Putamen (tissue), 1 donor: ENCODE measurements around the gene LTB4R2.
"Not testable (repeated sequence)": the region's sequence is repeated elsewhere in the genome, so short reads cannot be mapped to it uniquely, and the experiment has no call there.

Experiments
- DNase-seq: peaks from one replicate; pipeline ENCODE4 v3.0.0-alpha.2; 2016; ENCODE audit warnings: low spot score

Gene LTB4R2

GRCh38 chr14:24321212-24321975, 11.5 kb downstream of the LTB4R2 start:
- DNase-seq = no peak

- DNase-seq = no peak
Observed at GRCh38 chr14:24322672-24323071, 12.7 kb downstream of the LTB4R2 start.

DNA sequence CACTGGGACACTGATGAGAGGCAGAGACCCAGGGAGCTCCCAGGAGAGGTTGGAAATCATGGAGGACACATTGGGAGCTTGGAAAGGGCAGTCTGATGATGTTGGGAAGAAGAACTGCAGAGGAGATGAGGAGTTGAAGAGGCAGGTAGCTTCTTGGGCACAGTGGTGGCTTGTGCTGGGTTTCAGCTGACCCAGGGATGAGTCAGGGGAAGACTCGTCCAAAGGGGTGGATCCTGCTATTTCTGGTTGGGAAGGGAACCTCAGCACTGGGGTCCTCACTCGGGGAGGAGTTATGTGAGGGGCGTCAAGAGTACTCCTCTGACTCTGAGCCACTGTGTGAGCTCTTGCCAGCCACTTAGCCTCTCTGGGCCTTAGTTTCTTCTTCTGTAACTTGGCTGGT, 13.4 kb downstream of the LTB4R2 start:
- DNase-seq = no peak

DNA sequence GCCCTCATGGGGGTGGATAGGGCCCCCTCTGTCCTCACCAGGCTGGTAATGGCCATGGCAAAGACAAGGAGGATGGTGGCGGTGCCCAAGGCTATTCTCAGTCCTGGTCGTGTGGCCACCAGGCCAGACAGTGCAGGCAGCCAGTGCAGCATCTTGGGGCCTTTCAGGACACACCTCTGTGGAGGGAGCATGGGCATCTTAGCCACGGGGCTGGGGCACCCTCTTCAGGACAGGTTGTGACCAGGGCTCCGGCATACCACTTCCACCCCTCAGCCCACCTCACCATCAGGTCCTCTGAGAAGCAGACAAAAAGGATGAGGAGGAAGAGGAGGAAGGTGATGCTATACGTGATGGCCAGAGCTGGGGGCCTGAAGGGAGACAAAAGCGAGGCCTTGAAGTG, 14.1 kb downstream of the LTB4R2 start:
- no peak for DNase-seq

DNA sequence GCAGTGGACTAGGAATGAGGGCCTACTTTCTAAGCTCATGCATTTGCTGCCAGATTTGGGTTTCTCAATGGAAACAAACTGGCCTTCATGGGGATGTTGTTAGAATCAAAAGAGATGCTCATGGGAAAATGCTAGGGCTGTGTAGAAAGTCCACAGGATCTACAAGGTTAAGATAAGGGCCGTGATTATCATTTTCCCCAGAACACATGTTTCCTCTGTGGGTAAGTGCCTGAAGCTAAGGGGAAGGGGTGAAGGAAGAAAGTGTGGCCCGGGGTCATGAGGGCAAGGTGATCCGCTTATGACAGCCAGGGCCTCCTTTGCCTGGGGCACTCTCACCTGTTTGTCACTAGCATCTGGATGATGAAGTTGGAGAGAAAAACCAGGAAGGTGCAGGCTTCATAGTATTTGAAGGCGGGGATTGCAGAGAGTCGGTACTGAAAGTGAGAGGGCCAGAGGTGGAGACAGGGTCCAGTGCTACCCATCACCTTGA, 15.1 kb downstream of the LTB4R2 start:
- no peak for DNase-seq

DNA sequence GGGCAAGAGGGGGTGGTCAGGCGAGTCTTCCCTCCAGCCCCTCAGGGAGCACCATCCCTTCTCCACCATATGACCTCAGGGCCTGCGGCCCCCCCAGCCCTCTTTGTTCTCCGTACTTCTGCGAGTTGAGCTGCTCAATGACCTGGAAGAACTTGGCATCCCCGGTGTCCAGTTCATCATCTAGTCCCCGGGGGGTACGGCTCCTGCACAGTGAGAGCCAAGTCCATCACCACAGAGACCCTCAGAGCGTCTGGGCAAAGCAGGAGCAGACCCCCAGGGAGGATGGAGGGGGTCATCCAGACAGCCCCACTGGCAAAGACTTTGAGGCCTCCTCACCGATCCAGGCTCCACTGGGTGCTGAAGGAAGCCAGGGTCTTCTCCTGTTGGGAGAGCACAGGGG, 16.0 kb downstream of the LTB4R2 start:
- no peak for DNase-seq

DNA sequence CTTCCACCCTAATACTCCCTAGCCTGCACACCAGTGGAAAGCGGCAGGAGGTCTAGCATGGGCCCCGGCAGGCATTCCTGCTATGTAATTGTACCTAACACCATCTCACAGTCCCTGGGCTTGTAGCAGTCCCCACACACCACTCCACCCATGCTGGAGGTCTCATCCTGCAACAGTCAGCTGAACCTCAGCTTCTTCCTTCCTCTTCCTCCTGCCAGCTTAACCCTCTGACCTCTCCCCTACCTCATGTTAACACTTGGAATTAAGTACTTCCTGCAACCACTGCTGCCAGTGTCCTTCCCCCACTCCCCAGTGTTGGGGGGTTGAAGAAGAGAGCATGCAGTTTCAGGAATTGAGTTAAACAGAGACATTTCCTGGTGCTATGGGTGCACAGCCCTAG, 17.4 kb downstream of the LTB4R2 start:
- no peak for DNase-seq

DNA sequence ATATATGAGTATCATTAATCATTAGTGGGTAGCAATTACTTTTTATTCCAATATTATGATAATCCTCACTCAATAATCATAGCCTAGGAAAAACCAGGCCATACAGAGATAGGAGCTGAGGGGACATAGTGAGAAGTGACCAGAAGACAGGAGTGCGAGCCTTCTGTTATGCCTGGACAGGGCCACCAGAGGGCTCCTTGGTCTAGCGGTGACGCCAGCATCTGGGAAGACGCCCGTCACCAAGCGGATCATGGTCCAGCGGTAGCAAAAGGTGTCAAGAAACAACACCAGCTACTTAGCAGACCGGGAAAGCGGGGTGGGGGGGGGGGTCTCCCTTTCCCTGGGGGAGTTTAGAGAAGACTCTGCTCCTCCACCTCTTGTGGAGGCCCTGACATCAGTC, 18.0 kb downstream of the LTB4R2 start:
- DNase-seq = not testable (repeated sequence)

DNA sequence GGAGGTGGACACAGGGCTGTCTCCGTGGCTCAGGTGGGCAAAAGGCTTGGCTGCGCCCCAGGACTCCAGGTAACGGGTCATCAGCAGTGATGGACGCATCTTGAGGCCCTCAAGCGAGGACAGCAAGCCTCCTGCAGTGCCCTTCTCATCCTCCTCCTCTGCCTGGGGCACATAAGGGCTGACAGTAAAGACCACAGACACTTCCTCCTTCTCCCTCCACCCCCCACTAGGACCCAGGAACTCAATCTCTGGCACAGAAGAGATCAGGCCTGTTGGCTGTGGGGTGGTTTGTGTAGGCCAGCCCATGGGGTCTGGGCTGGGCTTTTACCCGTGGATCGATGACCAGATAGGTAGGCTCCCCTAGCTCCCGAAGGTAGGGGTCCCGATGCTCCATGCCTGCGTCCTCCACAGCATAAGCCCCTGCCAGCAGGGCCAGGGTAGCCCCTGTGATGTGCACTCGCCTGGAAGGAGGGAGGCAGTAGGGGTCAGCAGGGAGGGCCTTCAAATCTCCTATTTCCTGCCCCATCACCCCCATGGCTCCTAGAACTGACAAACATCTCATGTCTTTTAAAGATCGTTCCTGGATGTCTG, 19.2 kb downstream of the LTB4R2 start:
- DNase-seq = no peak

DNA sequence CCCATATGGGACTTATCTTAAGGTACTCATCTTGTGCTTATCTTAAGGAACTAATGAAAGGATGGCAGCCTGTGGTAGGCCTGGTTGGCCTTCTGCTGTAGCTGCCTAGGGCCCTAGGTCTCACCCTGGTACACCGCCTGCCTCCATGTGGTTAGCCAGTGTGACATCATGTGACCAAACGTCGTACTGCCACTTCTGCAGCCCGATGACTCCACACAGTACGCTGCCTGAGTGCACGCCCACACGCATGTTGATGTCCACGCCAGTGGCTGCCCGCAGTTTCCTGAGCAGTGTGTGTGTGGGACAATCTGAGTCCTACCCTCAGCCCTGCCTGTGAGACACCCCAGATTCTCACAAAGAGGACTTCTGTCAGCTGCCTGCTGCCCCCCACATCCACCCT, 19.8 kb downstream of the LTB4R2 start:
- DNase-seq = no peak

- no peak for DNase-seq
Observed at GRCh38 chr14:24330973-24331674, 21.2 kb downstream of the LTB4R2 start.

- DNase-seq = no peak
Observed at GRCh38 chr14:24331731-24332267, 21.9 kb downstream of the LTB4R2 start.

- DNase-seq = no peak
Observed at GRCh38 chr14:24332268-24332993, 22.5 kb downstream of the LTB4R2 start.

DNA sequence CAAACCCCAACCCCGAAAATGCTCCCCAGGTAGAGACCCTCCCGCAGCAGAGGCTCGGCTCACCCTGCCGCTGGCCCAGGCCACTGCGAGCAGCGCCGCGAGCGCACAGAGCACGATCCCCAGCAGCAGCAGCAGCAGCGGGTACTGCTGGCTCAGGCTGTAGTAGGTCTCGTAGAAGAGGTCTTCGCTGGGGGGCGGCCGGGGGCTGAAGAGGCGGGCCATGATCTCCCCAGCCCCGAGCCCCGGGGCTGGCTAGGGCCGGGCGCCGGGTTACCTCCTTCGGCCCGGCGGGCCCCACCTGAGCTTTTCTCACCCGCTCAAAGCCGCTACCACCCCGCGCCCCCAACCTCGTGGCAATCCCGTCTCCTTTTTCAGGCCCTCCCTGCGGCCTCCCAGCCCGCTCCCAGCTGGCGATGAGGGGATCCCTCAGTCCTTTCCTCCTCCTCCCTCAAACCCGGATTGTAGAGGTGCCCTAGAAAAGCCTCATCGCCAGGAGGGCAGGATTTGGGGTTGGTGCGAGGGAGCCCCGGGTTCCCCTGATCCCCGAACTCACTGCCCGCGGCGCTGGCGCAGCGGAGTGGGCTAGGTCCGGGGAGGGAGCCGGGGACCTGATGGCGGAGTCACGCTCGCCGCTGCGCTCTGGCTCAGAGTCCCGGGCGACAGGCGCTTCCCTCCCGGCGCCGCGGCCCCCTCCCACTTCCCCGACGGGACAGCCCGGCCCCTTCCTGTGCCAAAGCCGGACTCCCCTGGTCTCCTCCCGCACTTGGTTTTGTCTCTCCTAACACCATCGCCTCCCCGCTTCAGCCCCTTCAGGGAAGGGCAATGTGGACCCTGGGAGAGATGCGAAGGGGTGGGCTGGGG, 24.7 kb downstream of the LTB4R2 start, which contains the start of gene ADCY4:
TSS of gene ADCY4 (minus strand) at position 641 of the 861 bp plus-strand sequence. CDS start at position 222, 419 bp downstream.
- DNase-seq = no peak

- no peak for DNase-seq
Observed at GRCh38 chr14:24335461-24336171, 25.7 kb downstream of the LTB4R2 start.

DNA sequence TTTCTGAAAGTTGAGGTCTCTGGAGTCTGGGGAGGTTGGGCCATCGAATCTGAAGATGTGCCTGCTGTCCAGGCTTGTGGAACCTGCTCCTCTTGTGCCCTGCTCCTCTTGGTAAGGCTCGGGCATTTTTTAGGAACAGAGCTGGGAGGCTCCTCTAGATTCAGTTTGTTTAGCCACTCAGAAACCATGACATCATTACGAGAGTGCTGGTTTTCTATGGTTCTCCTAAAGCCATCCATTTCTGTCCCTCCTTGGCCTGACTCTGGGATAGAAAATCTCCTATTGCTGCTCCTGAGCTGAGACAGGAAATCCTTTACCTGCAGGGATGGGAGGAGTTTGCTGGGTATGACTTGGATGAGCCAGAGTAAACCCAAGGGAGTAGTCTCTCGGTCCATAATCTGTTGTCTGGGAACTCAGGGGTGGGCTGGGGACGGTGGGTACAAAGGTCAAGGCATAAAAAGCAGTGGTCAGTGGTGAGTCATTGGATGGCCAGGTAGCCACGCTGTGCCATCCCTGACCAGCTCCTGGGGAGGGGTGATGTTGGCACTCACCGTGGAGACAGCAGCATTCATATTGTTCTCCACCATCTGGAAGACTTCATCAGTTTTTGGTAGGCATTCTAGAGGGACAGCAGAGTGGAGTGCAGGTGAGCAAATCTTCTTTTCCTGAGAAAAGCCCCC, 27.3 kb downstream of the LTB4R2 start:
- DNase-seq = no peak

- no peak for DNase-seq
Observed at GRCh38 chr14:24337824-24338175, 27.9 kb downstream of the LTB4R2 start.

GRCh38 chr14:24338843-24339242, 28.9 kb downstream of the LTB4R2 start:
- DNase-seq = no peak

DNA sequence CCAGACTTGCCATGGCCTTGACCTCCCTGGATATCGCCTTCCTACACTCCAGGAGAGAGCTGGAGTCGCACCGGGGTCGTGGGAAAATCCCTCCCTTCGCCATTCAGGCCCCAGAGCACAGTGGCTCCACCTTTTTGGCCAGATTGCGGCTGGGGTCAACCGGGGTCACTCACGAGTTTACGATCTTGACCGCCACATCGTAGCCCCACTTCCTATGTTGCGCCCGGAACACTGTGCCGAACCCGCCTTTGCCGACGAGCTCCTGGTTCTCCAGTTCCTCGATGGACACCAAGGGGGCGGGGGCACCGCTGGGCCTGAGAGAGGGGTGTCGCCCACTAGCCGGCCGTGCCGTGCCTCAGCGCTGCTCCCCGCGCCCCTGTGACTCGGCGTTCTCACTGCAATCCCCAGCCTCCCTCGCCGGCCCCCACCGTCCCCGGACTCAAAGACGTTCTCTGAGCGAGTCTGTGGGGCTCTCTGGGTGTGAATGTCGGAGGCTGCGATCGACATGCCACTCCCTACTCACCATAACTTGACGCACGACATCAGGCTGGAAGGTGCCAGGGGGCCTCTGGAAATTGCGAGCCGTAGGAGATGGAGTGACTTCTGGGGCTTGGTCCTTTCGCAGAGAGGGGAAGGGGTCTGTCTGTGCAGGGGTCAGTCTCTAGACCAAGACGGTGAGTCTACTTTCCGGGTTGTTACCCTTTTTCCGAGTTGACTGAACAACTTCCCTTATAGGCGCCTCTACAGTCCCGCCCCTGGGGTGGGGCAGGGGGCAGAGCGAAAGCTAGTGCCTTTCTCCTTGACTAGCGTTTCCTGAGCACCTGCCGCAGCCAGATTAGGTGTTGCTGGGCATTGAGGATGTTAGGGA, 29.6 kb downstream of the LTB4R2 start, which contains the start of gene RIPK3:
TSS of gene RIPK3 (minus strand) at position 708 of the 868 bp plus-strand sequence. CDS start at position 543, 165 bp downstream.
- DNase-seq = no peak
